Skin epidermis (tissue), 12 donors: ENCODE results near the gene SHD.
"Not testable (repeated sequence)": the region's sequence is repeated elsewhere in the genome, so short reads cannot be mapped to it uniquely, and the experiment has no call there.

Experiments
- H3K27ac ChIP-seq, 21 experiments: fragments of 200-600 bp; sonication (generic) in 11 of 21; one replicate each; pipeline ENCODE4 v1.5.0; 2020; ENCODE audit warnings: mild to moderate bottlenecking in 3 of 21, inconsistent platforms in 2 of 21, moderate library complexity in 2 of 21
- H3K4me3 ChIP-seq, 7 experiments: fragments of 200-600 bp; sonication (generic) in 2 of 7; one replicate each; pipeline ENCODE4 v1.5.0; 2020; ENCODE audit warnings: inconsistent platforms in 2 of 7, mild to moderate bottlenecking in 2 of 7, moderate library complexity in 1 of 7

The SHD gene

GRCh38 chr19:4278419-4279266, at the start of gene SHD:
Gene SHD, plus strand, starts transcription at chr19:4279266. Its CDS starts 798 bp downstream, at chr19:4280064.
- Histone ChIP-seq H3K4me3 (peak within 1 kb of the TSS in 2 of 7 experiments; percentile 12 to 18), H3K27ac (no peak within 1 kb of the TSS)

GRCh38 chr19:4230237-4230636, 48.8 kb upstream of the SHD start:
- H3K4me3 ChIP-seq, H3K27ac ChIP-seq: not testable (repeated sequence)

GRCh38 chr19:4231521-4231920, 47.5 kb upstream of the SHD start:
- H3K4me3 ChIP-seq, result not testable (repeated sequence)

GRCh38 chr19:4232139-4232538, 46.9 kb upstream of the SHD start:
- not testable (repeated sequence) for H3K4me3 ChIP-seq

More at GRCh38 chr19:4231521-4231920, 47.5 kb upstream of the SHD start:
- not testable (repeated sequence) for H3K27ac ChIP-seq

GRCh38 chr19:4232614-4233281, 46.3 kb upstream of the SHD start:
- no peak overlapping the region for H3K4me3 ChIP-seq
- H3K27ac ChIP-seq, result no peak overlapping the region

More at GRCh38 chr19:4232139-4232538, 46.9 kb upstream of the SHD start:
- H3K27ac ChIP-seq, result not testable (repeated sequence)

- Histone ChIP-seq H3K4me3 (no peak overlapping the region), H3K27ac (no peak overlapping the region)
Measured at GRCh38 chr19:4233282-4233853, 45.7 kb upstream of the SHD start.

GRCh38 chr19:4234142-4234861, 44.8 kb upstream of the SHD start:
- Histone ChIP-seq H3K27ac (no peak overlapping the region), H3K4me3 (no peak overlapping the region)

GRCh38 chr19:4234862-4235201, 44.2 kb upstream of the SHD start:
- Histone ChIP-seq H3K27ac (no peak overlapping the region), H3K4me3 (no peak overlapping the region)

GRCh38 chr19:4237510-4237909, 41.6 kb upstream of the SHD start:
- not testable (repeated sequence) for H3K27ac ChIP-seq, H3K4me3 ChIP-seq

- Histone ChIP-seq H3K27ac (no peak overlapping the region), H3K4me3 (no peak overlapping the region)
Measured at GRCh38 chr19:4238831-4239230, 40.2 kb upstream of the SHD start.

- Histone ChIP-seq H3K4me3 (no peak overlapping the region), H3K27ac (no peak overlapping the region)
Measured at GRCh38 chr19:4241824-4242430, 37.1 kb upstream of the SHD start.

- peak overlapping the region in 2 of 21 experiments; percentile 97 to 98 for H3K27ac ChIP-seq
- H3K4me3 ChIP-seq, result not testable (repeated sequence)
Measured at GRCh38 chr19:4245938-4246337, 33.1 kb upstream of the SHD start.

- H3K27ac ChIP-seq, result peak within 1 kb of the TSS; percentile 80 to 99 (median 97)
- peak within 1 kb of the TSS; percentile 42 to 77 (median 57) for H3K4me3 ChIP-seq
Measured at GRCh38 chr19:4246767-4247593, 32.1 kb upstream of the SHD start, which contains the start of gene YJU2. Gene YJU2, plus strand, starts transcription at chr19:4247080. Its CDS starts 67 bp downstream, at chr19:4247147.

GRCh38 chr19:4256563-4256962, 22.5 kb upstream of the SHD start:
- no peak overlapping the region for H3K4me3 ChIP-seq
- no peak overlapping the region for H3K27ac ChIP-seq

- no peak overlapping the region for H3K27ac ChIP-seq
Measured at GRCh38 chr19:4257025-4257424, 22.0 kb upstream of the SHD start.

GRCh38 chr19:4258181-4258580, 20.9 kb upstream of the SHD start:
- H3K27ac ChIP-seq, result no peak overlapping the region
- no peak overlapping the region for H3K4me3 ChIP-seq

More at GRCh38 chr19:4257025-4257424, 22.0 kb upstream of the SHD start:
- no peak overlapping the region for H3K4me3 ChIP-seq

GRCh38 chr19:4260613-4261191, 18.4 kb upstream of the SHD start:
- Histone ChIP-seq H3K4me3 (no peak overlapping the region), H3K27ac (no peak overlapping the region)

GRCh38 chr19:4264812-4265211, 14.3 kb upstream of the SHD start:
- no peak overlapping the region for H3K27ac ChIP-seq
- H3K4me3 ChIP-seq, result no peak overlapping the region
